GM13976 (cell line): ENCODE results near the gene SRRM4.

ENCODE experiments used
- DNase-seq: peaks from one replicate; pipeline ENCODE4 v3.0.0; 2012; ENCODE audit warnings: low spot score
- CTCF ChIP-seq: IDR thresholded peaks from 2 replicates; pipeline ENCODE4 v1.5.1; 2012; ENCODE audit warnings: borderline replicate concordance, mild to moderate bottlenecking; ENCODE audit not compliant: insufficient read depth; ENCODE audit errors: extremely low read depth, missing control alignments, control extremely low read depth
- in situ Hi-C: fragments of 300-500 bp; cut with MboI; formaldehyde crosslinking; loops from one replicate; pipeline ENCODE4 v1.12.0; 2022; ENCODE audit warnings: low sequenced_read_pairs, mixed read lengths, inconsistent platforms; ENCODE audit not compliant: unreplicated experiment

The SRRM4 gene

GRCh38 chr12:119167902-119168301 is 186.6 kb downstream of the SRRM4 start:
- in situ Hi-C loops, result no loop called here
- no peak for DNase-seq
- TF ChIP-seq CTCF, result no peak

- no peak for DNase-seq
- in situ Hi-C loops, result no loop called here
- no peak for TF ChIP-seq CTCF
Measured at GRCh38 chr12:119168721-119169120, 187.4 kb downstream of the SRRM4 start.

- TF ChIP-seq CTCF, result no peak
- in situ Hi-C loops, result no loop called here
- no peak for DNase-seq
Measured at GRCh38 chr12:119169150-119169549, 187.8 kb downstream of the SRRM4 start.

- in situ Hi-C loops, result no loop called here
- TF ChIP-seq CTCF, result no peak
- DNase-seq, result no peak
Measured at GRCh38 chr12:119171291-119171690, 189.9 kb downstream of the SRRM4 start.

- in situ Hi-C loops, result no loop called here
- TF ChIP-seq CTCF, result no peak
- DNase-seq, result no peak
Measured at GRCh38 chr12:119171691-119172425, 190.5 kb downstream of the SRRM4 start.

GRCh38 chr12:119175081-119175480 is 193.7 kb downstream of the SRRM4 start:
- in situ Hi-C loops, result no loop called here
- no peak for TF ChIP-seq CTCF

More at GRCh38 chr12:119175081-119175480, 193.7 kb downstream of the SRRM4 start:
- no peak for DNase-seq
